ENCODE results near the gene DGKI.

Gene DGKI

DNA sequence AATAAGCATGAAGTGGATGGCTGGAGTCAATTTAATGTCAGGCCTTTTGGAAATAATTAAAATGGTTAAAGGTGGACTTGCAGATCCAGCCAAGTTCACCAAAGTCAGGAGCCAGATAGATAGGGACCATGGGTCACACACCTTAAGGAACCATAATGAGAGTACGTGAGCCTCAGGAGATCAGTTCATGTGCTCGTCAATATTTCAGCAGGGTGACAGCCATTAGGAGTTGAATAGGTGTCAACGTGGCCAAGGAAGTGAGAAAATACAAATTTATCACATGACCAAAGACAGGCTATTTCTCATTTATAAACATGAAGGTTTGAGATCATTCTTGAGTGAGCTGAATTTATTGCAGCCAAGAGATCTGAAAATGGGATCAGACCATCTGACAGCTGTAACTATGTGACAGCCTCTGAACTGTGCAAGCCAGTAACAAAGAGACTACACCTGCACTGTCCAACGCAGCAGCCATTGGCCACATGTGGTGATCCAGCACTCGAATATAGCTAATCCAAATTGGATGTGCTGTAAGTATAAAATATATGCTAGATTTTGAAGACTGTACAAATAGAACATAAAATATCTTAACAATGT is 253.6 kb downstream of the DGKI start:
- Mint-ChIP-seq H3K4me1 (ENCODE audit: low read depth) (no peaks in the 10 kb centered on the region), H3K4me3 (no peak overlapping the region), H3K27me3 (peaks cover 2% of the 10 kb centered on the region), H3K9me3 (ENCODE audit: low read depth) (no peaks in the 10 kb centered on the region), H3K27ac (no peak overlapping the region), H3K36me3 (no peaks in the 10 kb centered on the region)

DNA sequence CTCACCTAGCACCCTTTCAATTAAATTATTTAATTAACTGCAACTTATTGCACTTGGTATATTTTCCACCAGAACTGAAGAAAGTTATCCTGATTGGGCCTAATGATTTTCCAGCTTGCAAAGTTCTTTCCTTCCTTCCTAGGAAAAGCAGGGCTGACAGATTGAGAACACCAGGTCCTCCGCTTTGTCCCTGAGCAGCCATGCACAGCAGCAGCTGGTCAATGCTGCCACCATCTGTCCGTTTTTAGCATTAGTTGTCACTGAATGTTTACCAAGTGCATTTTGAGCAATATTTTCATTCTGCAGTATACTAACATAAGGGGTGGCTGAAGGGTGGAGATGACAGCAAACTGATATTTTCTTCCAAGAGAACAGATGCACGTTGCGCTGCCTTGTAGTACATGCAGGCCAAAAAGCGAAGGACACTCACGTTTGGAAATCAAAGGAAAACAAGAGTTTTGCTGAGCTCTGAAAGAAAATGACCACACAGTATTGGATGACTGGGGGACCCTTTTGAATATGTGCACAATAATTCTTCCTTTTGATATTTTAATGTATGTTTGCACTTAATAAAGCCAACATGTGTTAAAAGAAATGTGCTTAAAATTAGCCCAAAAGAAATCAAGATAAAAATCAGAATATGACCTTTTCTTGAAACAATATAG is 254.4 kb downstream of the DGKI start:
- no peaks in the 10 kb centered on the region for H3K9me3 Mint-ChIP-seq (ENCODE audit: low read depth)
- H3K4me1 Mint-ChIP-seq (ENCODE audit: low read depth) = no peaks in the 10 kb centered on the region
- H3K36me3 Mint-ChIP-seq = no peaks in the 10 kb centered on the region
- H3K27me3 Mint-ChIP-seq = peaks cover 2% of the 10 kb centered on the region
- no peak overlapping the region for H3K4me3 Mint-ChIP-seq
- H3K27ac Mint-ChIP-seq = no peak overlapping the region

DNA sequence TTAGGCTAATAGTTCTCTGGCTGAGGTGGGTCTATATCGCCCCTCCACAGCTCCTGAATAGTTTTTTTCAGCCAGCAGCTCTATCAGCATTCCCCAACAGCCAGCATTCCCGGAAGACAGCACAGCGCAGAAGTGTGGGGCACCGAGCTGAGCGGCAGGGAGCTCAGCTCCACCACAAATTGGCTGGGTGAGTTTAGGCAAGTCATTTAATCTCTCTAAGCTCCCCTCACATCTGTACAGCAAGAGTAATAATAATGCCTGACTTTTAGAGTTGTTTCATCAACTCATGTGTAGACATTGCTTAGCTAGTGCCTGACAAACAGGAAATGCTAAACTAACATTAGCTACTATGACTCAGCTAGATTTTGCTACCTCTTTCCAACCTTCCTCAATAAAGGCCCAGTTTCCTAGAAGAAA is 255.3 kb downstream of the DGKI start:
- Mint-ChIP-seq H3K9me3 (ENCODE audit: low read depth) (no peaks in the 10 kb centered on the region), H3K36me3 (no peaks in the 10 kb centered on the region), H3K27ac (no peak overlapping the region), H3K4me1 (ENCODE audit: low read depth) (no peaks in the 10 kb centered on the region), H3K4me3 (no peak overlapping the region), H3K27me3 (peaks cover 4% of the 10 kb centered on the region)

DNA sequence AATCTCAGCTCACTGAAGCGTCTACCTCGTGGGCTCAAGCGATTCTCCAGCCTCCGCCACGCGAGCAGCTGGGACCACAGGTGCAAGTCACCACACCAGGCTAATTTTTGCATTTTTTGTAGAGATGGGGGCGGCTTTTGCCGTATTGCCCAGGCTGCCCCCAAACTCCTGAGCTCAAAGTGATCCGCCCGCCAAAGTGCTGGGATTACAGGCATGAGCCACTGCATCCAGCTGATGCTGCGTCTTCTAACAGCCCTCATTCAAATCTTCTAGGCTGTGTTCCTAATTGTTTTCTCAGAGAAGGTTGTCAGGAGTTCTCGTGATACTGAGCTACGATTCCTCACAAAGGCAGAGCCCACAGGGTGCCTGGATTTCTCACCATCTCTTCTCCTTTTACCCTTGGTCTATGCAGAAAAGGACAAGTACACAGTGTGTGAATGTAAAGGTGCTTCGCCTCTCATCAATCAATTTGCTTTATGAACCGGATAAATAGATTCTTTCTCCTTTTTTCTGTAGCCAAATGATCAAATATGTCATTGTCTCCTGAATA is 255.9 kb downstream of the DGKI start:
- no peak overlapping the region for H3K4me3 Mint-ChIP-seq
- H3K9me3 Mint-ChIP-seq (ENCODE audit: low read depth) = no peaks in the 10 kb centered on the region
- no peak overlapping the region for H3K27ac Mint-ChIP-seq
- H3K27me3 Mint-ChIP-seq = peaks cover 4% of the 10 kb centered on the region
- H3K36me3 Mint-ChIP-seq = no peaks in the 10 kb centered on the region
- no peaks in the 10 kb centered on the region for H3K4me1 Mint-ChIP-seq (ENCODE audit: low read depth)

DNA sequence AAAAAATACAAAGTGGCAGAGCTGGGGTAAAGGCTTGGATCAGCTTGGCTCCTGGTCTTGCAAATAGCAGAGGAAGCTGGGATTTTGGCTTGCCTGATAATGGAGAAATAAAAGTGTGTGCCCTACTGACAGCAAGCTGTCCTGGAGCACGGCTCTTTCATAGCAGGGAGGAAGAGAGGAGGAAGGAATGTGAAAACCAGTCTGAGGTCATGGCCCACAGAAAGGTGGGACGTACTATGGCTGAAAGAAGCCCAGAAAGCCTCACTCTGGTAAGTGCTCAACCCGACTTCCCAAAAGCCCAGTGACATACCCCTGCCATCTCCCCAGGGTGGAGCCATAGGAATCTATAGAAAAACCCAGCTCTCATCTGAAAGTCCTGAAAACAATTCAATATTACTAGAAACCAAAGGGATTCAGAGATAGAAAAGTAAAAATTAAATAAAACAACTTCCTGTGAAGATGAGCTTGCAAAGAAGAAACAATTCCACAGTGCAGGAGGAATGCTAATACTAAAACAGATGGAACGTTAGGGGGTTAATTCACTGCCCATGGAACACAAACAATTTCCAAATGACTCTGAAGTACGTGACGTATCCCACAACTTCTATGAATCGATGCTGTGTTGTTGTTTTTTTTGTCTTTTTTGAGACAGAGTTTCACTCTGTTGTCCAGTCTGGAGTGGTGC is 256.6 kb downstream of the DGKI start:
- Mint-ChIP-seq H3K9me3 (ENCODE audit: low read depth) (no peaks in the 10 kb centered on the region), H3K4me3 (no peak overlapping the region), H3K4me1 (ENCODE audit: low read depth) (no peaks in the 10 kb centered on the region), H3K27ac (no peak overlapping the region), H3K27me3 (peaks cover 4% of the 10 kb centered on the region), H3K36me3 (no peaks in the 10 kb centered on the region)

DNA sequence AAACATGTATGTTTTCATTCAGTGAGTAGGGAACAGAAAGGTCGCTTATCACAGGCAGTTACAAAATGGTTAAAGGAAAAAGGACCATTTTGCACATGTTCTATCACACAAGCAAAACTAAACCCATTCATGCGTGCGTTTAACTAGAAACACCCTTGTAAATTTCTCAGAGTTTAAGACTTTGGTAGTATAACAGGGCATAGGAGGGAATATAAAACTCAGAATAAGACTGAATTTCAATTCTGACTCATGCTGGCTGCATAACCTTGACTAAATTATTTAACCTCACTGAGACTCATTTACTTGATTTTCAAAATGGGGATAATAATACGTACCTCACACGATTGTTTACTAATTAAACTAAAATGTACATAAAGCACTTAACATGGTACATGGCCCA is 259.4 kb downstream of the DGKI start:
- Mint-ChIP-seq H3K27me3 (peaks cover 4% of the 10 kb centered on the region), H3K4me3 (no peak overlapping the region), H3K9me3 (ENCODE audit: low read depth) (no peaks in the 10 kb centered on the region), H3K36me3 (no peaks in the 10 kb centered on the region), H3K27ac (no peak overlapping the region), H3K4me1 (ENCODE audit: low read depth) (no peaks in the 10 kb centered on the region)

DNA sequence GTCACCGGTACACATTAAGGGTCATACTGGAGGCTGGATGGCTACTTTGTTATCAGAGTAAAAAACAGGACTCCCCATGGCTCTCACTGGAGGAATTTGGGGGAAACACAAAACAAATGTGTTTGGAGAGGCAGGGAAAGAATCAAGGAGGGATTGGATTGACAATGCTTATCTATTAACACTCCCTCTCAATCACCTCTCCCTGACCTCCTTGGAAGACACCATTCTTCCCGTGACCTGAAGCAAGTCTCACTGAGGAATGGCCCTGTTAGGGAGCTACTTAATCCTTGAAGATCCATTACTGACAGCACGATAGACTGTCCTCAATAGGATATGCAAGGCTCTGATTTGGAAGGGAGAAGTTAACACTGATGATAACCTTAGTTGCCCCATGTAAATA is 261.2 kb downstream of the DGKI start:
- Mint-ChIP-seq H3K9me3 (ENCODE audit: low read depth) (no peaks in the 10 kb centered on the region), H3K4me1 (ENCODE audit: low read depth) (no peaks in the 10 kb centered on the region), H3K27ac (no peak overlapping the region), H3K4me3 (no peak overlapping the region), H3K27me3 (peaks cover 4% of the 10 kb centered on the region), H3K36me3 (no peaks in the 10 kb centered on the region)

DNA sequence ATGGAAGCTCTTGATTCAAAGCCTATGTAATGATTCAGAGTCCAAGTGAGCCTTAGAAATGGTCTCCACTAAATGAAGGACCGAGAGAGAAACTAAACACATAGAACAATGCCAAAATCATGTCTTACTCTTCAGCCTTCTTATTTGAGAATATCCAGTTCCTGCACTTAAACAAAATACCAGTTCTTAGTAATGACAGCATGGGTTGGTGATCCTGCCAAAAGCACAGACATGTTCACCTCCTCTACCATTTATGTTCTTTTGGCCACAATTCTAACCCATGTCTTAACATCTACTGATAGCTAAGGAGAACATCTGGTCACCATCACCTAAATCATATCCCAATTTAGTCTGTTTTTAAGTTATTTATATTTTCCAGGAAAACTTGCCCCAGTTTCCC is 263.6 kb downstream of the DGKI start:
- H3K9me3 Mint-ChIP-seq (ENCODE audit: low read depth) = no peaks in the 10 kb centered on the region
- H3K27me3 Mint-ChIP-seq = peaks cover 4% of the 10 kb centered on the region

DNA sequence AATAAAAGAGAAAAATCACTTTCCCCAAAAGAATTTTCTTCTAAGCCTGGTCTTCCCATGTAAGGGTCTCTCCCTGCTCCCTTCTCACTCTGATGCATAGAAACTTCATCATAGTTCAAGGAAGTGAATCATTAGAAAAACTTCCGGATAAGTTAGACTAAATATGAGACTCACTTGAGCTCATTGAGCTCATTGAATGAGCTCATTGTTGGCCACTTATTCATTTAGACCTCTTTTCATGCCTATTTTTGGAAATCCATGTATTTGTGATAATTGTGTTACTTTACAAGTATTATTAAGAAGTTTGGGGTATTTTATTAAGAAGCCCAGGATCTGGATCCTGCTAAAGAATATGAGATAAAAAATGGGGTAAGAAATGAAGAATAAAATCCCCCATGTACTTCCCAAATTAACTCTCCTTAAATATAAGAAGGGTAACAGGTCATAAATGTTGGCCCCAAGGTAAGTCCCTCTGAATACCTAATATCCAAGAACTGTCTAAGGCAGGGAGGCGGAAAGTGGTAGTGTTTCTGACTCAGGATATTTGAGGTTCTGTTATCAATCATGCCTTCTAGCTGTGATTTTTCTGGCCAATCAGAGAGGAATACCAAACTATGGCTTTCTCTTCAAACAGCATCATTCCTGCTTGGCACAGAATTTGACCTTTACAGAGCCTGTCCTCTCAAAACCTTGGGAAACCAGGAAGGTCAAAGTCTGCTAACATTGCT is 266.7 kb downstream of the DGKI start:
- H3K36me3 Mint-ChIP-seq = no peaks in the 10 kb centered on the region
- no peak overlapping the region for H3K27ac Mint-ChIP-seq
- peaks cover 1% of the 10 kb centered on the region for H3K27me3 Mint-ChIP-seq
- no peaks in the 10 kb centered on the region for H3K4me1 Mint-ChIP-seq (ENCODE audit: low read depth)
- H3K4me3 Mint-ChIP-seq = no peak overlapping the region
- H3K9me3 Mint-ChIP-seq (ENCODE audit: low read depth) = no peaks in the 10 kb centered on the region

More for the DNA sequence above, 263.6 kb downstream of the DGKI start:
- Mint-ChIP-seq H3K27ac (no peak overlapping the region), H3K36me3 (no peaks in the 10 kb centered on the region), H3K4me1 (ENCODE audit: low read depth) (no peaks in the 10 kb centered on the region), H3K4me3 (no peak overlapping the region)

DNA sequence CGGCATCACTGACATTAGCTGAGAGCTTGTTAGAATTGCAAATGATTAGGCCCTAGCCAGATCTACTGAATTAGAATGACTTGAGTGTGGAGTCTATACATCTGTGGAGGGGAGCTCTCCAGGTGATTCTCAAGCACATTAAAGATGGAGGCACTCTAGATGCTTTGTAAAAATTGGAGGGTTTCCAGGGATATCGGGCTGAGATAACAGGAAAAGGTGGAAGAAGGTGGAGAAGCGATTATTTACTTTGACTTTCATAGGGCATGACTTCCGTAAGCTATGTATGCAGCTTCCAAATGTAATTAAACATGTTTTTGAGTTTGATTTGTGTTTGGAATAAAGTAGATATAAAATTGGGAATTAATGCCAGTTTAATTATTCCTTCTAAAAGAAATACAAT is 268.2 kb downstream of the DGKI start:
- no peaks in the 10 kb centered on the region for H3K36me3 Mint-ChIP-seq

DNA sequence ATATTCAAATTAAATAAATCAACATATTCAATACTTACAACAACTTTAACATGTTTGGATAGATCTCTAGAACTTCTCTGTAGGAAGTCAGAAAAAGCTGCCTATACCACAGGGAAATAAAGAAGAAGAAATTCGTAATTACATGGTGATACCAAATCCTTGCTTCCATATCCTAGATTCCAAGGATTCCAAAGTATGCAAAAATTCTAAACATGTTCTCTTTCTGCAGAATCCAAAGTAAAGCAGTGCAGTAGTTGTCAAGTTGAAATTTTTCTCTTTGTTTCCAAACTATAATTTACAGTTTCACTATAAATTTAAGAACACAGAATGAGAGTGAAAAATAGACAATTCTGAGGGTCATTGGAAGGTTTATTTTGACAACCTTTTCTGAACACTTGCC is 269.6 kb downstream of the DGKI start:
- no peaks in the 10 kb centered on the region for H3K36me3 Mint-ChIP-seq
- peaks cover 1% of the 10 kb centered on the region for H3K27me3 Mint-ChIP-seq
- H3K4me1 Mint-ChIP-seq (ENCODE audit: low read depth) = no peaks in the 10 kb centered on the region
- no peak overlapping the region for H3K27ac Mint-ChIP-seq
- no peak overlapping the region for H3K4me3 Mint-ChIP-seq
- no peaks in the 10 kb centered on the region for H3K9me3 Mint-ChIP-seq (ENCODE audit: low read depth)

More for the DNA sequence above, 268.2 kb downstream of the DGKI start:
- no peaks in the 10 kb centered on the region for H3K9me3 Mint-ChIP-seq (ENCODE audit: low read depth)
- no peaks in the 10 kb centered on the region for H3K4me1 Mint-ChIP-seq (ENCODE audit: low read depth)
- H3K27me3 Mint-ChIP-seq = peaks cover 1% of the 10 kb centered on the region
- no peak overlapping the region for H3K27ac Mint-ChIP-seq
- no peak overlapping the region for H3K4me3 Mint-ChIP-seq

DNA sequence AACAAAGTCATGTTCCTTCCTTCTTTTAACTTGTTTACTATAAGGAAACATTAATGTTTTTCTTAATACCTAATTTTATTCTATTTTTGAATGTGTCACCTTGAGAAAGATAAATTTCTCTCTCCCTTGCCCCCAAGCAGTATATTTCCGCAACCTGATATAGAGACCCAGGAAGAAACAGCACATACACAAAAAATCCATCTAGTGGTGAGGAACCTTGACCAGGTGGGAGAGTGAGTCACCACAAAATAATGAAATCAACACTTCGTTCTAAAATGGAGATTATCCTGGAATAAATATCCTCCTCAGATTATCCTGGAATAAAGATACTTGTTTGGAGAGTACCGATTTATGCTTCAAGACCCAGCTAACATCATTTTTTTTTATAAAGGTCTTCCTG is 270.3 kb downstream of the DGKI start:
- Mint-ChIP-seq H3K27ac (no peak overlapping the region), H3K27me3 (peaks cover 1% of the 10 kb centered on the region), H3K4me3 (no peak overlapping the region), H3K4me1 (ENCODE audit: low read depth) (no peaks in the 10 kb centered on the region), H3K9me3 (ENCODE audit: low read depth) (no peaks in the 10 kb centered on the region), H3K36me3 (no peaks in the 10 kb centered on the region)

DNA sequence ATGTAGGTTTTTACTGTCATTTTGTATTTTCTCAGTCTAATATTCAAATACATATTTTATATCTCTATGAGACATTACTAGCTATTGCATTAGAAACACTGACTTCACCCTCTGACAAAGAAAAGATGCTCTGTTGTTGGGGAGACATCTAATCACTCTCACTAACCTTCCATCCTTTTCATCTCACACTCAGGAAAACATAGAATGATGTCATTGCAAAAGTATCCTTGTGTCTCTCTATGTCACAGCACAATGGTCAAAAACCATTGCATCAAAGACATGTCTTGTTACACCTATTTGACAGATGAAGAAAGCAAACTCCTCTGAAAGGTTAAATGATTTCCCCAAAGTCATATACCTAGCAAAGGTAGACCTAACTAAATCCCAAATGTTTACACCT is 272.0 kb downstream of the DGKI start:
- no peaks in the 10 kb centered on the region for H3K9me3 Mint-ChIP-seq (ENCODE audit: low read depth)
- H3K27ac Mint-ChIP-seq = no peak overlapping the region
- H3K36me3 Mint-ChIP-seq = no peaks in the 10 kb centered on the region
- H3K4me1 Mint-ChIP-seq (ENCODE audit: low read depth) = no peaks in the 10 kb centered on the region
- peaks cover 1% of the 10 kb centered on the region for H3K27me3 Mint-ChIP-seq
- H3K4me3 Mint-ChIP-seq = no peak overlapping the region

DNA sequence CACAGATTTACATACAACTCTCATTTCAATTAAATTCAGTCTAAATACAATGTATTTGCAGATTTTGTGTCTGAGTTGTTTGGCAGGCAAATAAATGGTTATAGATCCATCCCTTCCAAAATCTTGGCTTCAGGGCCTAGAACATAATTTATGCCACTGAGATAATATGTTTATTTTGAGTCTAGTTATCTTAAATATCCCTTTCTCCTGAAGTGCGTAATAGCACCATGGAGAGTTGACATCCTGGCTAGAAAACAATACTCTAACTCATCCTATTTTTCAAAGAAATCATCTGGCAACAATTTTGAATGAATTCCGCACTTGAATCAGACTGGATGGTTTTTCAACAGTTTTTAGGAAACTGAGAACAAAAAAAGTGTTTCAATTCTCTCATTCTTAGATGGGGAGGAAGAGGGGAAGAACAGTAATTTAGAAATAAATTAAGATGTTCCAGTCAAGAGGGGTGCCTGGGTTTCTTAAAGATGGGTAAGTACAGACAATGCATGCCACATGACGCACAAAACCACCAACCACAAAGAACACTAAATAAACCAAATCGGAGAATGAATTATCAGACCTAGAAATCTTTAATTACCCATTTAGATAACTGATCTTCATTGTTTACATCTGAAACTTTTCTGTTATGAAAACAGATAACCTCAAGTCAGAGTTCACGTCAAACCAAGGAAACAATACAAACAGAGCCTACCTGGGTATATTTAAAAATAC is 274.6 kb downstream of the DGKI start:
- H3K27me3 Mint-ChIP-seq = no peaks in the 10 kb centered on the region
- H3K4me1 Mint-ChIP-seq (ENCODE audit: low read depth) = no peaks in the 10 kb centered on the region
- no peak overlapping the region for H3K4me3 Mint-ChIP-seq
- no peaks in the 10 kb centered on the region for H3K9me3 Mint-ChIP-seq (ENCODE audit: low read depth)
- no peaks in the 10 kb centered on the region for H3K36me3 Mint-ChIP-seq
- no peak overlapping the region for H3K27ac Mint-ChIP-seq

Data from activated naive CD8-positive, alpha-beta T cell (primary cell).